Retinal pigment epithelial cell (primary cell): Measurements from ENCODE around the gene PLAC8L1.

ENCODE experiments used
- DNase-seq: peaks from one replicate; pipeline ENCODE4 v3.0.0-alpha.2; 2010; ENCODE audit warnings: low read depth
- H3K4me3 ChIP-seq: 2 replicates; pipeline ENCODE4 v1.5.1; 2011; ENCODE audit warnings: mild to moderate bottlenecking, low read length, control low read depth, moderate library complexity
- CTCF ChIP-seq: conservative IDR thresholded peaks from 2 replicates; pipeline ENCODE4 v1.5.1; 2011; ENCODE audit warnings: low read depth, low read length, control low read depth, inconsistent platforms

Gene PLAC8L1

DNA sequence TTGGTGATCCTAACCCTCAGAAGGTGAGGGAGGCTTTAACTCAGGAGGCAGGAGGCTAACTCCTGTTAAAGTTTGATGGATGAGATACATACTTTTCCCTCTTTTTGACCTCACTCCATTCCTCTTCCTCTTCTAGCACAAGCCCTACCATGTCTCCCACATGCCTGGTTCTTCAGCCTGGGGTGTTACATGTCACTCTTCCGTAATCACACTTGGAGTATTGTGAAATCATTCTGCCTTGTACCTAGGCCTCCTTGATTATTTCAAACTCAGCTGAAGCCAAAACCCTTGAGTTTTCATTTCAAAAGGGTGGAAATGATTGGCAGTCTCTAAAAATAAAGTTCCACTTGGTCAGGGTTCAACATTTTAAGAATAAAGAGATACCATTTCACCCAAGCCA, 1.8 kb downstream of the PLAC8L1 start:
- DNase-seq = no peak
- TF ChIP-seq CTCF = no peak

DNA sequence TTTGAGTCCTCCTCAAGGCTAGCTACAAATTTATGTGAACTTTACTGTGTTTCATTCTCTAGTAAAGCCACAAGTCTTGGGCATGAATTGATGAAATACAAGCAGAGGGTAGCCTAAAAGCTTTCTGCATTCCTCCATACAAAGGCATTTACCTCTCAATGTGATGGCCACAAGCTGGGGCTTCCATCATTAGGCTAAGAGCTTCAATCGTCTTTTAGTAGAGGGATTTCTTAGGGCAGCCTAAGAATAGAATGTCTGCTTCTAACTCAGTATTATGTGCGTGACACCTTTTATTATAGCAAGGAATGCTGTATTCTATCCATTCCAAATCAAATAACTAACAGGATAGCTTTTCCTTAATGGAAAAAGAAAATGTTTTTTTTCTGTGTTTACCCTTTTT, 3.7 kb downstream of the PLAC8L1 start:
- no peak overlapping the region for H3K4me3 ChIP-seq
- DNase-seq = no peak
- no peak for TF ChIP-seq CTCF

More for the DNA sequence above, 1.8 kb downstream of the PLAC8L1 start:
- H3K4me3 ChIP-seq = no peak overlapping the region

- no peak for TF ChIP-seq CTCF
Measured at GRCh38 chr5:146098047-146098446, 7.3 kb downstream of the PLAC8L1 start.

GRCh38 chr5:146091881-146092280, 13.5 kb downstream of the PLAC8L1 start:
- no peak overlapping the region for H3K4me3 ChIP-seq
- DNase-seq = no peak
- TF ChIP-seq CTCF = no peak

More at GRCh38 chr5:146098047-146098446, 7.3 kb downstream of the PLAC8L1 start:
- no peak overlapping the region for H3K4me3 ChIP-seq
- no peak for DNase-seq

GRCh38 chr5:146089287-146089686, 16.1 kb downstream of the PLAC8L1 start:
- H3K4me3 ChIP-seq = no peak overlapping the region
- DNase-seq = no peak
- TF ChIP-seq CTCF = no peak

GRCh38 chr5:146088098-146088497, 17.3 kb downstream of the PLAC8L1 start:
- no peak overlapping the region for H3K4me3 ChIP-seq
- DNase-seq = no peak
- no peak for TF ChIP-seq CTCF

- DNase-seq = no peak
- TF ChIP-seq CTCF = no peak
- no peak overlapping the region for H3K4me3 ChIP-seq
Measured at GRCh38 chr5:146084376-146084775, 21.0 kb downstream of the PLAC8L1 start.
